Choroid plexus epithelial cell (primary cell): ENCODE data around the gene PPP6R2.

ENCODE experiments used
- DNase-seq: peaks from one replicate; pipeline ENCODE4 v3.0.0-alpha.2; 2010; ENCODE audit warnings: low read depth
- H3K4me3 ChIP-seq: 2 replicates; pipeline ENCODE4 v1.5.1; 2011; ENCODE audit warnings: low read depth, mild to moderate bottlenecking, control low read depth, low read length, moderate library complexity
- TF ChIP-seq, protein P1 (sequence below): conservative IDR thresholded peaks from 2 replicates; pipeline ENCODE4 v1.5.1; 2011; ENCODE audit warnings: low read depth, mild to moderate bottlenecking, control low read depth, inconsistent platforms, low read length, moderate library complexity

PPP6R2 gene

DNA sequence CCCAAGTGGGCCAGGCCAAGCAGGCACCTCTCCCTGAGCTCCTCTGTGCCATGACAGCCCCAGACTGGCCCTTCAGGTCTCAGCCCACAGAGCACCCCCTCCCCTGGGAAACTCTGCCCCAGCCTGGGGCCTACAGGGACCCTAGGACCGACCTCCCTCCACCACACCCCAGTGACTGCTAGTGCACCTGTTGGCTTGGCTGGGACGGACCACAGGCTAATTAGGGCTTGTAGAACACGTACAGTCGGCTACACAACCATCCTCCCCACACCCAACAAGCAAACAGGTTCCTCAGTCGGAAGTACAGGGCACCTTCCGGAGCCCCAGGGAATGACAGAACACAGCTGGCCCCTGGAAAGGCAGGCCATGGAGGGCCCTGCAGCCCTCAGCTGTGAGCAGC lies 127.4 kb downstream of the PPP6R2 start:
- H3K4me3 ChIP-seq: no peak overlapping the region
- TF ChIP-seq, protein P1, sequence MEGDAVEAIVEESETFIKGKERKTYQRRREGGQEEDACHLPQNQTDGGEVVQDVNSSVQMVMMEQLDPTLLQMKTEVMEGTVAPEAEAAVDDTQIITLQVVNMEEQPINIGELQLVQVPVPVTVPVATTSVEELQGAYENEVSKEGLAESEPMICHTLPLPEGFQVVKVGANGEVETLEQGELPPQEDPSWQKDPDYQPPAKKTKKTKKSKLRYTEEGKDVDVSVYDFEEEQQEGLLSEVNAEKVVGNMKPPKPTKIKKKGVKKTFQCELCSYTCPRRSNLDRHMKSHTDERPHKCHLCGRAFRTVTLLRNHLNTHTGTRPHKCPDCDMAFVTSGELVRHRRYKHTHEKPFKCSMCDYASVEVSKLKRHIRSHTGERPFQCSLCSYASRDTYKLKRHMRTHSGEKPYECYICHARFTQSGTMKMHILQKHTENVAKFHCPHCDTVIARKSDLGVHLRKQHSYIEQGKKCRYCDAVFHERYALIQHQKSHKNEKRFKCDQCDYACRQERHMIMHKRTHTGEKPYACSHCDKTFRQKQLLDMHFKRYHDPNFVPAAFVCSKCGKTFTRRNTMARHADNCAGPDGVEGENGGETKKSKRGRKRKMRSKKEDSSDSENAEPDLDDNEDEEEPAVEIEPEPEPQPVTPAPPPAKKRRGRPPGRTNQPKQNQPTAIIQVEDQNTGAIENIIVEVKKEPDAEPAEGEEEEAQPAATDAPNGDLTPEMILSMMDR: no peak
- no peak for DNase-seq

DNA sequence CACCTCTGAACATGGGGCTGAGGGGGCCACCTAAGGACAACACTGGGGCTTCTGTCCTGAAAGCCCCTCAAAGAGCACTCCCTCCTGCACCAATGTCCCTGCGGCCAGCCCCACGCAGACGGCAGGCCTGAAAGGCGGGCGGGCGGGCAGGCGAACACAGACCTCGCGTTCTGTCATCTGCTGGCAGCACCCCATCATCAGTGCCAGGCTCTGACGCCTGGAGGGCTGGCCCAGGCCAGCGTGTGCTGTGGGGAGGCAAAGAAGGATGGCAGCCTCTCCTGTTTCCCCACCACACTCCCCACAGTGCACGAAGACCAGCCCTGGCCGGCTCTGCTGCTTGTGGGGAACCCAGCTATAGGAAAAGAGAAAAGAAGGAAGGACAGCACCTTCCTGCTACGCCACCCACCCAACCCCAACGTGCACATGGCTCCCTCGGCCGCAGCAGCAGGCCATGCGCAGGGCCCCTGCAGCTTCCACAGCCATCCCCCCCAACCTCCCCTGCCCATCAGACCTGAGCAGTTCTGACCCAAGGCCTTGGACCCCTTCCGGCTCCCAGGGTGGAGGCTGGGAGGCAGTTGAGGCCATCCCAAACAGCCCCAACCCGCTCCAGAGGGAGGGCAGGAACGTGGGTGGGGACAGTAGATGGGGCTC lies 128.2 kb downstream of the PPP6R2 start:
- H3K4me3 ChIP-seq: no peak overlapping the region
- TF ChIP-seq, protein P1: no peak
- DNase-seq: no peak

DNA sequence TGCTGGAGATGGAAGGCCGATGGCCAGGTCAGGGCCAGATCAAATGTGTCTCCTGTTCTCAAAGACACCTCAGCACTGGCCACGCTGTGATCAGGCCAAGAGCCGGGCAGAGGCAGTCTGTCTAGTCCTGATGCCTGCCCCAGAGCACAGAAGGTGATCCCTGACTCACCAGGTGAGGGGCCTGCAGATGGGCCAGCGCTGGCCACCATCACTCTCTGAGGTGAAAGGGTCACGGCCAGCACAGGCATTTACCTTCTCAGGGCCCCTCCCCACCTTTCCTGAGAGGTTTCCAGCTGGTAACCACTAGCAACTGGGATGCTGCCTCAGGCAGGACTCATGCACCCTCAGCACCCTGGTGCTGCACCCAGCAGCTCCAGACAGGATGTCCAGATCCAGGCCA lies 128.8 kb downstream of the PPP6R2 start:
- no peak overlapping the region for H3K4me3 ChIP-seq
- no peak for DNase-seq
- TF ChIP-seq, protein P1: no peak

DNA sequence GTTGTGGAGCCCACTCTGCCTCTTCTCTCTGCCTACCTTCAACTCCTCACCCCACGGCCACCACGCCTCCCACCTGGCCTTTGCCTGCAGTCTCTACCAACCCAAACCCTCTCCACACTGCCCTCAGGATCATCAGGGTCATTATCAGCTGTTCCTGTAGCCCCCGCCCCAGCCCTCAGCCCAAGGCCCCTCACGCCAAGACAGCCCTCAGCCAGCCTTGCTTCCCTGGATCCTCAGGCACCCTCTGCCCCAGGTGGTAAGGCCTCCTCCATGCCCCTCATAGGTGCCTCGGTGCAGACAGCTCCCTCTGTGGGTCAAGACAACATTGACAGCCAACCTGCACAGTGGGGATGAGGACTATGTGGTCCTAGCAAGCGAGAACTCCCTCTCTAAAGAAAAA lies 130.0 kb downstream of the PPP6R2 start:
- TF ChIP-seq, protein P1: peak; percentile 45
- H3K4me3 ChIP-seq: no peak overlapping the region
- DNase-seq: no peak

DNA sequence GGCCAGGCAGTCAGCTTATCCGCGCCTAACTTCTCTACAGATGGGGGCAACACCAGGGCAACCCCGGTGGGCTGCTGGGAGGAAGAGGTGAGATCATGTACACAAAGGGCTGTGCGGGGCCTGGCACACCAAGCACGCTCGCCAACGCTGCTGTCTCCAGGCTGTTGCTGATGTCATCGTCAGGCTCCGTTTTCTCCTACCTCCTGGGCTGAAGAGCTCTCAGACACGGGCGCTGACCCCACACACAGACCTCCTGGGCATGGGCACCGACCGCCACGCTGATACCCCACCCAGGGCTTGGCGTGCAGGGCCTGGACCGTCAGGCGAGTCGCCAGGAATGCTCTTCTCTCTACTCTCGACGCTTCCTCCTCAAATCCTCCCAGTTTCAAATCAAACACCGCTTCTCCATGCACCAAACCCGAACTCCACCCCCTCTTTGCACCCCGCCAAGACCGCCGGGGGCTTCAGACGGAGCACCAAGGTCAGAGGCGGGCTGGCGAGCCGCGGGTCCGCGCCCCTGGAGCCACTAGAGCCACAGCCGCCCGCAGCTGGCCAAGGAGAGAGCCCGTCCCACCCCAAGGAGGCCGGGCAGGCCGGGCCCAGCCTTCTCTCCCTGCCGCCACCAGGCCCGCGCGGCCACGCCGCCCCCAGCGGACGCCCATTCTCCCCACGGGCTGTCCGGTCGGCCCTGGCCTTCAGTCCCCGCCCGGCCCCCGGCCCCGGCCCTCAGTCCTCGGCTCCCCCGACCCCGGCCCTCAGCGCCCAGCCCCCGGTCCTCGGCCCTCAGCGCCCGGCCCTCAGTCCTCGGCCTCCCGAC lies 130.9 kb downstream of the PPP6R2 start:
- peak overlapping the region; percentile 67 for H3K4me3 ChIP-seq
- DNase-seq: peak; percentile 72
- TF ChIP-seq, protein P1: no peak

DNA sequence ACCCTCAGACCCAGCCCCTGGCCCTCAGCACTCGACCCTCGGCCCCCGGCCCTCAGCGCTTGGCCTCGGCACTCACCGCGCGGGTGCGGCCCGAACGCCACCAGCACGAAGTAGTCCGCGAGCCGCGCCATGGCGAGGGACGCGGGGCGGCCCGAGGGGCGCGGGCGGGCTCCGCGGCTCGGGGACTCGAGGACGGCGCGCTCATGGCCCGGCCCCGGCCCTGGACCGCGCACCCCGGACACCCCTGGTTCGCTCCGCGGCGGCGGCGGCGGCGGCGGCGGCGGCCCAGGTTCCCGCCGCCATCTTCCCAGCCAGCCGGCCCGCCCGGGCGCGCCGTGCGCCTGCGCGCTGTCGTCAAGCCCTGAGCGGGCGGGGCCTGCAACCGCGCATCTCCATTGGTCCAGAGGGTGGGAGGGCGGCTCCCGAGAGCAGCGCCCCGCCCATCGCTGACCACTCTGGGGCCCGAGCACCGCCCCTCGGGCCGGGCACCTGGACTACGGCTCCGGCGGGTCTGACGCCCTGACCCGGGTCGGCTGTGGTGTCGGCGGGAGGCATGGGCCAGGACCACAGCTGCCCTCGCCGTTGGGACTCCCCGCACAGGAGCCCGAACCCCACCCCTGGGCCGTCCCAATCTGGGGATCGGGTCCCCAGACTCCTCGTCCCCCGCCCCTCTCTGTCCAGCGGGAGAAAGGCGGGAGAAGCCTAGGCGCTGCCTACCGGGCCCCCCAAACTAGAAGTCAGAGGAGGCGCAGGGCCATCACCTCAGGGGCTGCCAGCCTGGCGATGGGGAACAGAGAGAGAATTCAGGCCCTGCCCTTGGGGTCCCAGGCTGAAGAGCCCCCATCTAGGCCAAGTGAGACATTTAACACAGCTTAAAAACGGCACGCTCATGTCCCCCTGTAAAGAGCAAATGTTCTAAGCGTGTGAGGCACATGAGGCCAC lies 131.9 kb downstream of the PPP6R2 start, which contains the start of gene SBF1:
Gene SBF1, minus strand, starts transcription at position 326 of the 942 bp plus-strand sequence. Its CDS starts 195 bp downstream, at position 131.
- peak; percentile 92 for DNase-seq
- H3K4me3 ChIP-seq: peak within 1 kb of the TSS; percentile 70
- TF ChIP-seq, protein P1: no peak
